Natural killer cell (primary cell): Measurements from ENCODE around the gene CACNA1C. TPM values are rescaled to one million over a fixed set of nuclear protein-coding genes. Genes with fewer than 3 reads are reported as not detected.

ENCODE experiments used
- ATAC-seq, 3 donors: fragments of 150-1000 bp in 2 of 3; fragments of 200-7000 bp in 1 of 3; cut with Tn5 transposase; 1 replicate in 1 of 3; 2 replicates in 2 of 3; pipeline ENCODE4 v1.10.0; 2021; ENCODE audit warnings: mild to moderate bottlenecking in 2 of 3, moderate library complexity in 2 of 3
- DNase-seq, 2 donors: peaks; one replicate each; pipeline versions ENCODE4 v3.0.0 to v3.0.0-alpha.2; 2013 to 2021; ENCODE audit warnings: mixed read lengths in 1 of 2
- H3K27ac ChIP-seq: one replicate; pipeline ENCODE4 v1.5.1; 2013; ENCODE audit warnings: mild to moderate bottlenecking, low read length
- H3K27me3 ChIP-seq: one replicate; pipeline ENCODE4 v1.6.1; 2013; ENCODE audit warnings: low read length; ENCODE audit not compliant: control insufficient read depth, insufficient read depth
- H3K36me3 ChIP-seq: one replicate; pipeline ENCODE4 v1.6.1; 2013; ENCODE audit warnings: low read length; ENCODE audit not compliant: control insufficient read depth, insufficient read depth
- H3K4me1 ChIP-seq: one replicate; pipeline ENCODE4 v1.6.1; 2013; ENCODE audit warnings: low read length; ENCODE audit not compliant: control insufficient read depth, insufficient read depth
- H3K4me3 ChIP-seq: one replicate; pipeline ENCODE4 v1.5.1; 2013; ENCODE audit warnings: low read length
- H3K9me3 ChIP-seq: one replicate; pipeline ENCODE4 v1.6.1; 2013; ENCODE audit warnings: low read length; ENCODE audit not compliant: control insufficient read depth, insufficient read depth
- H3K27ac Mint-ChIP-seq, 2 donors: one replicate each; pipeline ENCODE4 v1.8.0; 2022; ENCODE audit warnings: mild to moderate bottlenecking in 2 of 2, mixed read lengths in 2 of 2, moderate library complexity in 1 of 2
- H3K27me3 Mint-ChIP-seq, 2 donors: one replicate each; pipeline ENCODE4 v1.8.0; 2022; ENCODE audit warnings: low read depth in 2 of 2, mixed read lengths in 2 of 2
- H3K36me3 Mint-ChIP-seq: one replicate; pipeline ENCODE4 v1.8.0; 2022; ENCODE audit warnings: mixed read lengths
- H3K4me1 Mint-ChIP-seq, 2 donors: one replicate each; pipeline ENCODE4 v1.8.0; 2022; ENCODE audit warnings: mixed read lengths in 2 of 2
- H3K4me3 Mint-ChIP-seq: one replicate; pipeline ENCODE4 v1.8.0; 2022; ENCODE audit warnings: mild to moderate bottlenecking, moderate library complexity, mixed read lengths
- H3K9me3 Mint-ChIP-seq, 2 donors: one replicate each; pipeline ENCODE4 v1.8.0; 2022; ENCODE audit warnings: mixed read lengths in 2 of 2
- CTCF ChIP-seq: fragments of 200-600 bp; IDR thresholded peaks from one replicate; pipeline ENCODE4 v1.8.0; 2022; ENCODE audit warnings: antibody characterized with exemption
- WGBS: methylation state at CpG from one replicate; pipeline ENCODE4 v1.1.7; 2013; ENCODE audit warnings: missing lambda C conversion rate; ENCODE audit not compliant: insufficient coverage; 5-methylcytosine and 5-hydroxymethylcytosine counted together
- intact Hi-C: fragments of 100-400 bp; cut with micrococcal nuclease; formaldehyde crosslinking; loops from one replicate; pipeline ENCODE4 v1.14.2; 2022
- total RNA-seq, 4 donors: library from RNA; stranded (reverse); fragments of 120-200 nt in 1 of 4; gene quantifications; one replicate each; pipeline versions ENCODE4 v1.2.3 to v1.2.4, GENCODE V29; 2013 to 2022

CACNA1C gene
- total RNA-seq, 3 donors from 2014 or later (not counting 1 experiment from before 2014, with no cell fraction given): 0.07 to 0.35 (median 0.08) TPM

- no peak overlapping the region for H3K27ac ChIP-seq
- Mint-ChIP-seq H3K27ac (no peak overlapping the region), H3K4me3 (no peak overlapping the region), H3K4me1 (no peaks in the 10 kb centered on the region), H3K36me3 (no peaks in the 10 kb centered on the region), H3K9me3 (no peaks in the 10 kb centered on the region), H3K27me3 (peaks cover 0 to 7% of the 10 kb centered on the region in 2 donors)
- H3K4me3 ChIP-seq: no peak overlapping the region
- no peaks in the 10 kb centered on the region for H3K36me3 ChIP-seq
- intact Hi-C loops: no loop called here
- no peaks in the 10 kb centered on the region for H3K9me3 ChIP-seq
- no peaks in the 10 kb centered on the region for H3K27me3 ChIP-seq
- peaks cover 4% of the 10 kb centered on the region for H3K4me1 ChIP-seq
- no peak for ATAC-seq
- no peak for DNase-seq
- WGBS: 94% methylated on average over 4 of the region's 4 CpGs
- TF ChIP-seq CTCF: no peak
These were observed 408.3 kb downstream of the CACNA1C start for GRCh38 chr12:2461046-2461445.

- no peak overlapping the region for H3K27ac ChIP-seq
- H3K4me1 ChIP-seq: peaks cover 4% of the 10 kb centered on the region
- Mint-ChIP-seq H3K9me3 (no peaks in the 10 kb centered on the region), H3K4me3 (no peak overlapping the region), H3K4me1 (no peaks in the 10 kb centered on the region), H3K36me3 (no peaks in the 10 kb centered on the region), H3K27me3 (peaks cover under 1 to 7% of the 10 kb centered on the region in 2 donors), H3K27ac (no peak overlapping the region)
- intact Hi-C loops: no loop called here
- no peak for ATAC-seq
- 95% methylated on average over 12 of the region's 12 CpGs for WGBS
- H3K4me3 ChIP-seq: no peak overlapping the region
- H3K9me3 ChIP-seq: no peaks in the 10 kb centered on the region
- no peaks in the 10 kb centered on the region for H3K27me3 ChIP-seq
- no peaks in the 10 kb centered on the region for H3K36me3 ChIP-seq
- TF ChIP-seq CTCF: no peak
- DNase-seq: no peak
These were observed 408.9 kb downstream of the CACNA1C start for GRCh38 chr12:2461645-2462044.

GRCh38 chr12:2462087-2462486 is 409.3 kb downstream of the CACNA1C start:
- Mint-ChIP-seq H3K4me3 (no peak overlapping the region), H3K27me3 (peaks cover 3 to 7% of the 10 kb centered on the region in 2 donors), H3K36me3 (no peaks in the 10 kb centered on the region), H3K9me3 (no peaks in the 10 kb centered on the region), H3K4me1 (no peaks in the 10 kb centered on the region), H3K27ac (no peak overlapping the region)
- WGBS: 94% methylated on average over 14 of the region's 14 CpGs
- Histone ChIP-seq H3K9me3 (no peaks in the 10 kb centered on the region), H3K4me1 (peaks cover 4% of the 10 kb centered on the region), H3K27ac (no peak overlapping the region), H3K27me3 (no peaks in the 10 kb centered on the region), H3K36me3 (no peaks in the 10 kb centered on the region), H3K4me3 (no peak overlapping the region)
- DNase-seq: no peak
- ATAC-seq: no peak
- TF ChIP-seq CTCF: no peak
- intact Hi-C loops: no loop called here

GRCh38 chr12:2463719-2464118 is 410.9 kb downstream of the CACNA1C start:
- intact Hi-C loops: no loop called here
- no peak for TF ChIP-seq CTCF
- ATAC-seq: no peak
- Histone ChIP-seq H3K4me1 (peaks cover 4% of the 10 kb centered on the region), H3K4me3 (no peak overlapping the region), H3K27ac (no peak overlapping the region), H3K36me3 (no peaks in the 10 kb centered on the region), H3K27me3 (no peaks in the 10 kb centered on the region), H3K9me3 (no peaks in the 10 kb centered on the region)
- Mint-ChIP-seq H3K27me3 (peaks cover 3 to 7% of the 10 kb centered on the region in 2 donors), H3K27ac (no peak overlapping the region), H3K4me3 (no peak overlapping the region), H3K9me3 (no peaks in the 10 kb centered on the region), H3K36me3 (no peaks in the 10 kb centered on the region), H3K4me1 (no peaks in the 10 kb centered on the region)
- DNase-seq: no peak
- WGBS: 71% methylated on average over 5 of the region's 5 CpGs
